Activated CD8-positive, alpha-beta memory T cell treated with anti-CD3 and anti-CD28 coated beads for 48 hours (primary cell): ENCODE measurements around the gene CADM2.

Experiments used
- DNase-seq, 3 experiments: peaks; one replicate each; pipeline ENCODE4 v3.0.0-alpha.2; 2020; ENCODE audit warnings: low read depth in 2 of 3, low spot score in 2 of 3

Gene CADM2

DNA sequence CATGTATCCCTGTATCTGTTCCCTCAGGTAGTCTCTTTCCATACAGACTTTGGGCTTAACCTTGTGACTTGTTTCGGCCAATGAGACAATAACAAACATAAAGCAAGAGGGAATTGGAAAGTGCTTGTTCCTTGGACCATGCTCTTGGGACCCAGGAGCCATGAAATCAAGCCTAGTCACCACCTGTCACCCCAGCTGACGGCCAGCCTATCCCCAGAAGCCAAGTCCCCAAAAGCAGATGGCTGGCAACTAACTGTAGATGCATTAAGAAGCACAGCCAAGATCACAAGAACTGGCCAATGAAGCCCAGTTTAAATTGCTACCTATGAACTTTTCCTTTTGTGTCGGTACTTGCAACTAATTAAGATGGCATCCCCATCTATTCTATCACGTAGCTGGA lies 822.0 kb downstream of the CADM2 start:
- DNase-seq = no peak

DNA sequence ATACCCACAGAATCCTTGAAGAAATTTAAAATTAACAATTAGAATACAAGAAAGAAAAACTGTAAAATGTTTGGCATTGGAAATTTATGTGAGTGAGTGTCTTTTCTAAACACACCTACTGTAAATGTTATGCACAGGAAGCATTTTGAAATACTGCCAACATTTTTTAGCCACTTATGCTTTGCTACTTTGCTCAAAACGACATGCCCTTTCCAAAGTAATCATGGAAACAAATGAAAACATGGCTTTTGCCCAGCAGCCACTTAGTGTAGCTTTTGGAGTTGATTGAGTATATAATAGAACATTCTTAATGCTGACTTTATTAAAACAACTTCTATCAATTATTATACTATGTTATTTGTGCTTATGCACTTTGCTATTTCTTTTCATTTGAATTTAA lies 823.0 kb downstream of the CADM2 start:
- no peak for DNase-seq

DNA sequence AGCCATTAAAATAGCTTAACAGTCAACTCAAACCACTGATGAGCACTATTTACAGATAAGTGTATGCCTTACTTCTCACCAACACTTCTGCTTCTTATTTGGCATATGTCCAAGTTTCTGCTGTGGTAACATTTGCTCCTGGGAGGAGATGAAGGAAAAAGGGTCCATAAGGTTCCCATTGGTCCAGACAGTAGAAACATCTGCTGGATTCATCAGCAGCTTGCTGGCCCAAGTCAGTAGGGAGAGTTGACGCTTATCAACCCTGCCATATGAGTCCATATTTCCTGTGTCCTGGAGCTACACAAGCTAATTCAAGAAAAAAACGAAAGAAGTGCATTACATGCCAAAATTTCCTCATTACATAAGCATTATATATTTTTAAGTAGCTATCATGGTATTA lies 824.5 kb downstream of the CADM2 start:
- DNase-seq = no peak

DNA sequence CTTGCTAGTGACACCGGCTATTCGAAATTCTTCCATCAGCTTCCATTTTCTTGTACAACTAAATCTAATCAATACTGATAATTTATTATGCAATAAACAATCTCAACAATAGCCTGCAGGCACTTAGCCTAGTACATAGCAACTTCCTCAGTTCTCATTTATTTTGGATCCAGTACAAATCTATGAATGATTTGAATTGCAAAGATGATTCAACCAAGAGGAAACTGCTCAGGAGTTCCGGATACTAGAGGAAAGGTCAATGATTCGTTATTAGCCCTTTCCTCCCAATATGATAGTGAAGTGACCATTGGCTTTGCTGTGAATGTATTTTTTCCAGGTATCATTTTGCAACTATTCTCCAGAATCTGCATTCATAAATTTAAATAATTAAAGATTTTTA lies 827.0 kb downstream of the CADM2 start:
- no peak for DNase-seq

DNA sequence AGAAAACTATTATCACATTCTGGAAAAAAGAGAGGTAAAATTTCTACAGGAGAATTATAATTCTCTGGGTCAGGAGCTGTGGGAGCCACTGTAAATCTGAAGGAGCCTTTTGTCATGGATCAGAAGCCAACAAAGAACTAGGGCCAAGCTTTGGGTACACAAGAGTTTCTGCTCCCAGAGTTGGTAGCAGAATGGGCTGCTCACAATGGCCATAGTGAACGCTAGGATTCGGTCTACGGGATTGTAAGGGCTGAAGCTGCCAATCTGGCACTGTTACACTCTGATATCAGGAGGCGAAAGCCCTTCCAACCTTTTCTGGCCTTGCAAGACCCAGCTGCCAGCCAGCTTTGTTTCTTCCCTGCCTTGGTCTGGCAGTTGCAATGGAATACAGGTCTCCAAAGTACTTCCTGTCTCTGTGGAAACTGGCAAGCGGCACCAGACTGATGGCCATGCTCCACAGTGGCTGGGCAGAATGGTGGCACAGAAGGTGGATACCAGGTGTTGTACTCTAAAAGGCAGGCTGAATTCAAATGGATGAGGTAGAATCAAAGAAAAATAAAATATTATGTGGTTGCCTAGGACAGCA lies 831.7 kb downstream of the CADM2 start:
- no peak for DNase-seq

DNA sequence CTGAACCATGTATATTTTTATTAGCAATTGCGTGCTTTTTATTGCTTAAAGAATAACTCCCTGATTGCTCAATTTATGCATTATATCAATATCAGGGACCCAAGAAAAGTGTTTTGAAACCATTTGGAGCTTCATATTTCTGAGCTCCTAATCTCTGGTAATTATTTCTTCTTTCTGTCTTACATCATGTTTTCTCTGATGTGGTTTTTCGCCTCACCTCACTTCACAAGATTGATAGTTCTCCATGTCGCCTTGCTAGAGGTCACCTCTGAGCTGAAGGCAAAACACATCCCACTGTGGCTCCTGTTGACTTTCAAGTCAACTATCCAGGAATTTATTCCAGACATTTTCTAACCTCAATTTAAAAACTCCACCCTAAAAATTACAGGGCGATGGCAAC lies 837.4 kb downstream of the CADM2 start:
- DNase-seq = no peak

DNA sequence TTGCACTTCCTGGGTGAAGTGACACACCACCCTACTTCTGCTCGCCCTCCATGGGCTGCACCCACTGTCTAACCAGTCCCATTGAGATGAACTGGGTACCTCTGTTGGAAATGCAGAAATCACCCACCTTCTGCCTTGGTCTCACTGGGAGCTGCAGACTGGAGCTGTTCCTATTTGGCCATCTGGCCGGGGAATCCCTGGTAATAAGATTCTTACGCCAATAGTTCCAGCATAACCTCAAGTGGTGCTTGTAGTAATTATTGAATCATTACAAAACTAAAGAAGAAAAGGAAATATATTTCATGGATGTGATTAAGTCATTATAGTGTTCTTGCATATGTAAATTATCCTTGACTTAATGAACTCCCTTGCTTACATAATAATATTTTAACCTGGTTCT lies 841.9 kb downstream of the CADM2 start:
- DNase-seq = no peak

DNA sequence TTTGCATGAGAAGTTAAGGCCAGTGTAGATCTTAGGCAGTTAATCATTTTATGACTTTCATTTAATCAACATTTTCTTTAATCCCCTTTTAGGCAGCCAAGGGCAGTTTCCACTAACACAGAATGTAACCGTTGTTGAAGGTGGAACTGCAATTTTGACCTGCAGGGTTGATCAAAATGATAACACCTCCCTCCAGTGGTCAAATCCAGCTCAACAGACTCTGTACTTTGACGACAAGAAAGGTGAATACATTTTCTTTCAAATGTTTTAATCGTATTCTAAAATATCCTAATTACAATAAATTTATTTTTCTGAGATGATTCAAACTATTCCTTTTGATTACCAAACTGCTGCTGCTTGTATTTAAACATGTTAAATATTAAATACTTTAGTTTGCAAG lies 843.2 kb downstream of the CADM2 start:
- no peak for DNase-seq

DNA sequence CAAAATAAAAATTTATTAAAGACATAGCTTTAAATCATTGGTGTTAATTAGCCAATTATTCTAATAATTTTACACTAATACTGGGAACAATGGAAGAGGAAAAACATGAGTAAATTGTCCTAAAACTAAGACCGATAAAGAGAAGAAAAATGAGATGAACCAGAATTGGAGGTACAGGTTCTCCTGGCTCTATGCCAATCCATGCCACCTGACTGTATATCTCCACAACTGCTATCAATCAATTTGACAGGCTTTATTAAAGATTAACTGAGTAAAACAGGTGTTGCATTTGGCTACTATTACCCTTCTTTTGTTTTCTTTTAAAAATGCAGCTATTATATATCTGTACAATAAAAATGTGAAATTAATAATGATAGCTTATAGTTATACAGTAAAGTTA lies 850.0 kb downstream of the CADM2 start:
- no peak for DNase-seq

DNA sequence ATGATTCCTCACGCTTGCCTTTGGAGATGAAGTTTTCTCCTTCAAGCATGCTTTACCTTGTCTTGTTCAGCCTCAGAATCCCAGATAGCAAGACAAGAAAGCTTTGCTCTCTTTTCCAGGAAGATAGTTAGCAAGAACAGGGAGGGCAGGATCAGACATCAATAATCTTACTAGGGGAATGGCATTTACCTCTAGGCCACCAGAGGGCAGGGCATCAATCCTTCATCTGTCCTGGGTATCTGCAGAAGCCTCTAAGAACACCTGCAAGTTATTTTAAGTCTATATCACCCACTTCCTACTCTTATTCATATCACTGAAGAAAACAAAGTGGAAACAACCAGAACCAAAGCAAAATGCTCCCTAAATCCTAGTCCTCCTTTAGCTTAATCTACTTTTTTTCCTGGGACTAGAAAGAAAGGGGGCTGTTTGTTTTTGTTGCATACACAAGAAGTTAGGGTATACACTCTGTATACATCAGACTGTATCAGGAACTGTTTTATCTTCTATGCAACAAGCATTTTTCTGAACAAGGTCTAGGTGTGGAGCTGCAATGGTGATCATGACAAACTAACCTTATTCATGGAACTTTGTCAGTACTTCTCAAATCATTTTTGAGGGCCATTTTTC lies 862.5 kb downstream of the CADM2 start:
- DNase-seq = no peak

DNA sequence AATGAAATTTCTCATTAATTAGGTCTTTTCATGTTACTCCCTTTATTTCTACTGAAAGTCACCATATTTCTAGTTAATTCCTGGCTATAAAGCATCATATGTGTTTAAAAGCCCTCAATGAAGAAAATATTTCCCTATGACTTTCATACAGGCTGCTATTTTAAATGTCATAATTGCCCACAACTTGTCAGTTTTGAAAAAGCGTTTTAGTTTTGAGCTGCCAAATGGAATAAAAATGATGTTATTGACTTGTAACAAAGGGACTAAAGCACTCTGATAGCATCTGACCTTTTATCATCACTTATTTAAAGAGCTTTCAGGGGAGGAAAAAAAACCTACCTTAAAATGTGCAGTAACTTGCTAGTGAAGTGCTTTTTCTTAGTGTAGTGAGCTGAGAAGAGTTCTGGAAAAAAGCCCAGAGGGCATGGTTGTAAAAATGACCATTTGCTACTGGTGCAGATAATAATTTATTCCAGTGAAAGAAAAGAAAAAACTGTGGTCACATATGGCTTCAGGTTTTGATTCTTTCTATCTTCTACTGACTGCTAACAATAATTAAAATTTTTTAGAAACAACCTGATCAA lies 877.2 kb downstream of the CADM2 start:
- no peak for DNase-seq

DNA sequence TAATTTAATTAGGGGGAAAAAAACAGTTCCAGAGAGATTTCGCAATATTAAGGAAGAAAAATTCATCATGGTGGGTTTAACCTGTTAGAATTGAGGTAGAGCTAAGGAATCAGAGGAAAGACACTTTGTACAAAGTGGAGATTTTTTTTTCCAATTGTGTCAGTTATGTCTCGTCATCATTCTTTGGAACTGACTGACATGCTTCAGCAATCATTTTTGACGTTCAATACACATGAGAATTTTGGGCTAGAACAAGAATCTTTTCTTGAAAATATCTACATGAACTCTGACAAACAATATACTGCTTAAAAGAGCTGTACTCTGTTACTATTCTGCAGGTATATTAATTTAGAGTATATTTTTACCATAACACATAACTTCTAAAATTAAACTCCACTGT lies 878.6 kb downstream of the CADM2 start:
- no peak for DNase-seq

DNA sequence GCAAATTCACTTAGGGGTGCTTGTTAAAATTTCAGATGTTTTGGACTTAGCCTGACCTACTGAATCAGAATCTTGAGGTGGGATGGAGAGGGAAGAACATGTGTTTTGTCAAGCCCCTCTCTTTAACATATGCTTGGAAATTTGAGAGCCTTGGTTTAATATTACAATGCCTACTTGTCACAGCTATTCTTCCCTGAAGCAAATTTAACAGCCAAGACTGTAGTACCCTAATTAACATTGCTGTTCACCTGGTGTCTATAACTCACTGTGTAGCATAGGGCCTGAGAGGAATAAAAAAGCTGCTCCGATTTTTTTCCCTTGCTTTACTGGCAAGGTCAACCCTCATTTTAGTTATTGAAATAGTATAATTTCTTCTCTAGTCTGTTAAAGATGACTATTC lies 880.1 kb downstream of the CADM2 start:
- no peak for DNase-seq

DNA sequence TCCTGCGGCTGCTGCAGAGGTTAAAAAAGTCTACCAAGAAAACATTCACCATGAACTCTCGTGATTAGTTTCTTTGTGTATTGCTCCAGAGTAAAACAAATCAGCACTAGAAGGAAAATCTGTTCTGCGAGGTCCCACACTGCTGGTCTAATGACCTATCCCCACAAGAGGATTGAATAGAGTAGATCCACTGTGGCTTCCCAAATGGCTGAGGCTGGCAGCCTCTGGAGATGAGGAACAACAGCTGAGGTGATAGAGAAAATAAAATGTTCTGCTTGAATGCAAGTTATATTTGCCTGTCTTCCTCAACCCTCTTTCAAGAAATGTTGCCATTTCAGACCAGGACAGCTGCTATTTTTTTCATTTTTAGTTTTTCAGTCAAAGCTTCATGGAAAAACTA lies 883.3 kb downstream of the CADM2 start:
- DNase-seq = no peak

DNA sequence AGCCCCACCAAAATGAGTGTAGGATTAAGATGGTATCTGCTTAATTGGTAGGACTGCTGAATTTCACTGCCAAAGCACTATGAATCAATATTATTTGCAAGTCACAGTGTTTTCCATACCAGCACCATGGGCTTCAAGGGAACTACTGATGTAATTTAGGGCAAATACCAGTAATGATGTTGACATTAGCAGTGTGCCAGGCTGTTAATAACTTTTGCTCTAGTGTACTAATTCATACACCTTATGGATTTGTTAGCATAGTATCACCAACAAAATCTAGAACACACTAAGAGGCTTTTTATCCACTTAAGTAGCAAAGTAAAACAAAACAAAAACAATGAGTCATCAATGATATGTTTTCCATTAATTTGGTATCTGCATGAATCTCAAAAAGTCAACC lies 888.2 kb downstream of the CADM2 start:
- no peak for DNase-seq

DNA sequence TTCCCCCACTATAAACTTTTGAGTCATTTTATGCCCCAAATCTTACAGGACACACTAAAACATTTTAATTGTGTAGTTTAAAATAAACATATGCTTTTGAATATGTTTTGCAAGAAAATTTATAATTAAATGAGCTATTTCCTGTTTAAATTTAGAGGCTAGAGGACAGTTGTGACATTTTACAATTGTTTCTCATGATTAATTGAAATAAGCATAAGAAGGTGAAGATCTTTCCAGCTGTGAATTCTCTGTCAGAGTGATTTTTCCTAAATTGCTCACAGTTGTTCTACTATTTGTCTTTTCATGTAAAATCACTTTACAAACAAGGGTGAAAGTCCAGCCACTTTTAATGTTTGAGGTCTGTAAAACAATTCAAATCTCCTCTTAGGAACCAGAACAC lies 892.3 kb downstream of the CADM2 start:
- DNase-seq = no peak

DNA sequence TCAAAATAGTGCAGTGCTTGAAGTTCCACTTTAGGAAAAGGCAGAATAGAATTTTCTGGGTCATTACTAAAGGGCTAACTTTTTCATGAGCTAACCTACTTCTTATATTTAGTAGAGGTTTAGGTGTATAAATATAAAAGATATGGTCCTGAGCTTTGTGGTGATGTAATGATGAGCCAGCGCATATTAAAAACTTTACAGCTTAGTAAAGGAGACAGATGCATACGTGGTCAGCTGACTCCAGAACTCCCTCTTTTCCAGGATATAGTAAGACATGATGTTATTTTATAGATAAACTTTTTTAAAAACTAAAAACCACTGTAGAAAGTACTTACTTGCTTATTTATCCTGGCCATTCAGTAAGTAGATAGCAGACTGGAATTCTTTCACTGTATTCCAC lies 895.0 kb downstream of the CADM2 start:
- no peak for DNase-seq

DNA sequence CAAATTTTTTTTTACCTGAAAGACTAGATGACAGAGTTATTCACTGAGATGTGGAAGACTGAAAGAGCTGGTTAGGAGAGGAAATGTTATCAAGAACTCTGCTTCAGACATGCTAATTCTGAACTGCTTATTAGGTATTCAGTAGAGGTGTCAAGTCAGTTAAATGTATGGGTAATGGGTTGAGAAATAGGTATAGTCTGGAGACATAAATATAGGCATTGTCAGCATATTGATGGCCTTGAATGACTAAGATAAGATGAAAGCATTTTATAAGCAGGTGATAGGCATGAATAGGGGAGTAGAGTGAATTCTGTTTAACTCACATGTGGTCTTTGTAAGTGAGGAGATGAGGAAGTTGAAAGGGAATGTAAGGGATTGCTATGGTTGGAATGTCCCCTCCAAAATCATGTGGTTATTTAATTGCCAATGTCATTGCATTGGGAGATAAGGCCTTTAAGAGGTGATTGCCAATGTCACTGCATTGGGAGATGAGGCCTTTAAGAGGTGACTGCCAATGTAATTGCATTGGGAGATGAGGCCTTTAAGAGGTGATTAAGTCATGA lies 904.2 kb downstream of the CADM2 start:
- no peak for DNase-seq

DNA sequence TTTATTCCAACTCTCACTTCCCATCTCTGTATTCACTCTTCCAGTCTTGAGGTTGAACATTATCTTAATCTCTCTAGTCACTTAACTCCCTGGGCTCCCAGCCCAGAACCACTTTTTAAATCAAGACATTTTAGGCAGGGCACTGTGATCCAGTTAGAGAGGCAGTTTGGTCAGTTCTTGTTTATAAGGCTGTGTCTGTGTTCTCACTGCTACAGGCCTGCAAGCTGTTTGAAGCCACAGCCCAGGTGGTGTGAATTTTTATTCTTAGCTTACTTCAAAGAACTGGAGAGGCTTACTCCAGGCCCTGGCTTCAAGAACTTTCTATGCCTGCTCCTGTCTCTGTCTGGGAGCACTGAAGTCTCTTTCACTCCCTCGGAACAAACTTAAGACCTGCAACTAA lies 906.1 kb downstream of the CADM2 start:
- no peak for DNase-seq

DNA sequence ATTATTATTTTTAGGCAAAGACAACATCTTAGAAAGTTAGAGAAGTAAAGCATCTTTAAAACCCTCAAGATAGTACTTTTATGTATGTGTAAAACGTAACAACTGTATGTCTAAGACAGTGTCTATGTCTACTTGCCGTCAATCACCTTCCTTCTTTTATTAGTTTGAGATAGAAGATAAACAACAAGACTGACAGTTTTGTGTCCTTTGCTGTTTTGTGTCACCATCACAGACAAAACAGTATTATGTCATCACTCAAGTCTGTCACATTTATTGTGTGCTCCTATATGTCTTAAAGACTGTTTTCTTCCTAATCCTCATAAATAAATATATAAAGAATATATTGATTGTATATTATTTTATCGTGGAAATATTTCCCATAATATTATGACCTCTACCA lies 908.3 kb downstream of the CADM2 start:
- DNase-seq = no peak

DNA sequence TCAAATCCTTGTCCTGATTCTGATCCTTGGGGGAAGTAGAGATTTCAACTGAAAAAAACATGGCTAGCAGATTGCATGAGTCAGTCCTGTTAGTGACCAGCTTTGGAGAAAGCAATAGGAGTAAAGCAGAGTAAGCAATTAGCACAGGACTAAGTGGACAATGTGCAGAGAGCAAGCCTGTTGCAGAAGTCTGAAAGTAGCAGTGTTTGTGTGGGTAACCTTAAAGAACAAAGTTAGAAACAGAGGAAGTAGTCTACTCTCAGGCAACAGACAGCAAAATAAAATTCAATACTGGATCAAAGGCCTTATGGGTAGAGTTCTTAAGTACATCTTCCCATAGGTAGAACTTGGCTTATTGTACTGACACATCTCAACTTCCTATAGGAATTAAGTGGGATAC lies 916.8 kb downstream of the CADM2 start:
- DNase-seq = no peak

DNA sequence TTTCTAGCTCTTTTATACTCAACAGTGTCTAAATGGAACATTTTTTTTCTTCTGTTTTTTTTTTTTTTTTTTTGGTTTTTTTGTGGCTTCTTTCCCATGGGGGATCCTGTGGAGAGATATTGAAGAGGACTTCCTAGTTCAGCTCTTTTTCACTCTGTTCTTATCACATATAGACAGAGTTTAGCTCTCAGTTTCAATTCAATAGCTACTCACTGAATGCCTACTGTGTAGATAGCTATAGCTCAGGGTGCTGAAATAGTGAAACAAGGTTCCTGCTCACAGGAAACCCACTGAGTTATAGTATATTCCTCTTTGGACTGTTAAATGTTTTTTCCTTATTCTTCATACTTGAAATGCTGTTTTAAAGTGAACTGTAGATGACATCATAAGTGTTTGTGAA lies 918.8 kb downstream of the CADM2 start:
- DNase-seq = no peak

DNA sequence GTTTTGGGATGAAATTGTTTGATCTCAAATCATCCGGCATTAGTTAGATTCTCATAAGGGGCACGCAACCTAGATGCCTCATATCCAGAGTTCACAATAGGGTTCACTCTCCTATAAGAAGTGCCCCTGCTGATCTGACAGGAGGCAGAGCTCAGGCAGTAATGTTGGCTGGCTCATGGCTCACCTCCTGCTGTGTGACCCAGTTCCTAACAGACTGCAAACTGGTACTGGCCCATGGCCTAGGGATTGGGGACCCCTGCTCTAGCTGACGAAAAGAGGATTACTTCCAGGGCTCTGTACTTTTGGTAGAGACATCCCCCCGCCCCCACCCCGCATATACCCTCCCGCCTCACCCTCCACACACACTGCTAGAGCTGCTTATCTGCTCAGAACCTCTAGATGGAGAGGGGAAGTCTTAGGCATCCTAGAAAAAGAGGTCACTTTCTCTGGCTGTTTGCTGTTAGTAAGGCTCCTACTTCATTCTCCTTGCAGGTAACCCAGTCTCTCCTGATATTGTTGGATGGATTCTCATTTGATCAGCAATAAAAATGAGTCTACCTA lies 923.1 kb downstream of the CADM2 start:
- DNase-seq = no peak
